Epidermal melanocyte (primary cell): Measurements from ENCODE around the gene MT1B.

Source experiments
- DNase-seq: peaks from one replicate; pipeline ENCODE4 v3.0.0; 2011; ENCODE audit warnings: low spot score; ENCODE audit not compliant: insufficient read length

Gene MT1B

DNA sequence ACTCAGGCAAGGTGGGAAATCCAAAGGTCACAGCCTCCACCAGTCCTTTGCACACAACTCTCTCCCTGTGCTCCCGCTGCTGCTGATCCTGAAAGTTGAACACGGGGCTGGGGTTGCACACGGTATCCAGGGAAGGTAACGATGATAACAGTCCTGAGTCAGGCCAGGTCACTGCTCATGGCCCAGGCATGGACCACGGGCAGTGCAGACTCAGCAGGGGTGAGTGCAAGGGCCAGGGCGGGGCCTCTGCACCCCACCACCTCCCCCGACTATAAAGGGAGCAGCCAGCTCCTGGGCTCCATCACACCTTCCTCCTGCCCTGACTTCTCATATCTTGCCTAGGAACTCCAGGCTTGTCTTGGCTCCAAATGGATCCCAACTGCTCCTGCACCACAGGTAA, at the start of gene MT1B:
MT1B (plus strand) TSS at position 301 of the 400 bp plus-strand sequence; CDS start at position 369, 68 bp downstream.
- no peak for DNase-seq

DNA sequence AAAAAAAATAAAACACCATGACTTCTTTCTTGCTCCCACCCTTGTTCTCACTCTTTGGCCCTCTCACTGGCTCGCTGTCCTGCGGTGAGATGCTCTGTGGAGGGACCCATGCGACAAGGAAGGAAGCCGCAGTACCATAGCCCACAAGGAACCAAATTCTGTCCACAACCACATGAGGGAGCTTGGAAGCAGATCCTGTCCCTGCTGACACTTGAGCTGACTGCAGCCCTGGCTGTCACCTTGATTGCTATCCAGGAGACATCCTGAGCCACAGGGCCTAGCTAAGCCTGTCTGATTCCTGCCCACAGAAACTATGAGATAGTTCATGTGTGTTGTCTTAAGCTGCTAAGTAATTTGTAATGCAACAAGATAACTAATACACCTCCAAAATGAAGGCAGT, 48.1 kb upstream of the MT1B start:
- DNase-seq = no peak

DNA sequence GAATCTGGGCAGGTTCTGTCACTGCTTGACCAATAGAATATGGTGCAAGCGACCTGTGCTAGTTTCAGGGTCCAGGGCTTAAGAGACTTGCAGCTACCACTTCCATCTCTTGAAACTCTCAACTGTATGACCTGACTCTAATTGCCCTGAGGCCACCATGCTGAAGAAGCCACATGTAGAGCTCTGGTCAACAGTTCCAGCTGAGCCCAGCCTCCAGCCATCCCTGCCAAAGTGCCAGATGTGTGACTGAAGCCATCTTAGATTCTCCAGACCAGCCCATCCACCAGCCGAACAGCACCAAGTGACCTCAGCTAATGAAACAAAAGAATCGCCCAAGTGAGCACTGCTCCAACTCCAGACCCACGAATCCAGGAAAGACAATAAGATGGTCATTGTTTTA, 46.7 kb upstream of the MT1B start:
- DNase-seq = no peak

DNA sequence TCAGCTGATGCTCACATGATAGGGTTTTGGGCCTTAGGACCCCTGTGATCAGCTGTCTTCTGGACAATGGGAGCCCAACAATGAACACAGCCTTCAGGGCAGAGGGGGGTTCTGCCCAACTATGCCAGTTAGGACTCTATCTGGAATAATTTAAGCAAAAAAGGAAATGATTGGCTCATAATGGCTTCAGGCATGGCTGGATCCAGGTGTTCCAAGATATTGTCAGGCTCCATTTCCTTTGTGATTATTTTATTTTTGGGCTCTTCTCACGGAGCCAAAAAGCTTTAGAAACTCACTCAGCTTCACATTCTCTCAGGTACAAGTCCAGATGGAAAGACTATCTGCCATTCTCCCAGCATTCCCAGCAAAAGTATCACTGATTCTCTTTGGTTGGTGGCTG, 46.2 kb upstream of the MT1B start:
- no peak for DNase-seq

DNA sequence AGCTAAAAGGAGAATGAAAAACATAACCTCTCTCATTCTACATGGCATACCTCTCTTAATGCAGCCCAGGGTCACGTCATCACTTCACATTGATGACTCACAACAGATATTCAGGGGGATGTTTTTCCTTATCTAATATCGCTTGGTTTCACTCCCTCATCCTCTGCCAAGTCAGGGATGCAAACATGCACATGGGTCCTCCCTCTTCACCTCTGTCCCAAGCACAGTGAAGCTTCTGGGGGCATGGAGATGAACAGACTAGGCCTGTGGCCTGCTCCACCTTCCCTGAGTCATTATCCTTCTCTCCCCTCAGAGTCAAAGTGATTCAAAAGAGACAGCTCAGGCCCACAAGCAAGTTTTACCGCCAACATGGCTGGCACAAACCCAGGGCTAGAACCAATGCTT, 45.6 kb upstream of the MT1B start:
- DNase-seq = no peak

DNA sequence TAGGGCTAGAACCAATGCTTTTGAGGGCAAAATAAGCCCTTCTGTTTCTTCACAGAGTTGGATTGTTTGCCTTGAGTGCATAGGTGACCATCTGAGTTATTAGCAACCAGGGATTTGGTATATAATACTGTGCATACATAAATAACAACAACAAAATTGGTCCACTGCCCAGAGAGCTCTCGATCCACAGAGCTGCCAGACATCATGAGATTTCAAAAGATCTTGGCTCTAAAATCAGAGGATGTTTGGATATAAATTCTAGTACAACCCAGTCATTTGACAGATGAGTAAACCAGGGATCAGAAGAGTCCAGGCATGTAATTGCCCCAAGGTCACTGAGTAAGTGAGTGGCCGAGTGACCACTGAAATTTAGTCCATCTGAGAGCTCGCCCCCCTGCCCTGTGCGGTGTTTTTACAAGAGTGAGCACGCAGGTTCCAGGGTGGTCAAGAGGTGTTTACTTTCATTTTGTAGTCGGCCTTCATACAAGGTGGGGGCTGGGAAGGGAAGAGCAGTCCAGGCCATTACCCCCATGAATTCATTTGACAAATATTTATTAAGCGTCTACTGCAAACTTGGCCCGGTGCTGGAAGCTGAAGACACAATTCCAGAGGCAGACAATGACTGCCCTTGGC, 45.1 kb upstream of the MT1B start:
- DNase-seq = no peak

DNA sequence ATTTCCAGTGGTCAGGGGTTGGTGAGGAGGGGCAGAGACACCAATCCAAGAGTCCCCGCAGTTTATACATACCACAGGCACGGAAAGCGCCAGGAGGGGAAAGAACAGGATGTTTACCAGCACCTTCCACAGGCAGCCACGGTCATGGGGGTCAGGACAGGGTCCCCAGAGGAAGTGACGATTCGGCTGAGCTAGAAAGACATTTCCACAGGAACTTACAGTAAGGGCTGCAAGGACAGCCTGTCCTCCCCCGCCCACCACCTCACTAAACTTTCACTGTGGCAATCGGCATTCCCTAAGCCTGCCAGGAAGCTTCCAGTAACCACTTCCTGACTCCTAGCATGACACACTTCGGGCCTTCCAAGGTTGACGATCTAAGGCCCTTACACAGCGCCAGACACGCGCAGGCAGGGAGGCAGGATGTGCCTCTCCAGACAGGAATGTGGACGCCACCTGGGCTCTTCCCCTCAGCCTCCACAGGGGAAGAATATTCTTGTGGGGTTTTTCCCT, 44.5 kb upstream of the MT1B start:
- peak; percentile 54 for DNase-seq

DNA sequence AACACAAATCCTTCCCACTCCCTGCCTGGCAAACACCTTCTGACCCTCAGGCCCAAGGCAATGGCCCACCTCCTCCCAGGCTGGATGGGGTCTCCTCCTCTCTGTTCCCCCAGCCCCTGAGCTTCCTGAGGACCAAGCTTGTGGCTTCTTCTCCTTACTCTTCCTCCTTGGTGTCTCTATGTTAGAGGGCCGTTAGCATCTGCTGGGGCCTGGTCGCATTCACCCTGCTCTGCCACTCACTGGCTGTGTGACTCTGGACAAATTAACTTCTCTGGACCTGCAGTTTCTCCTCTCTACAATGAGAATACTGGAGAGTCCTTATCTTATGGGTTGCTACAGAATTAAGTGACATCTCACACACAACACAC, 44.0 kb upstream of the MT1B start:
- DNase-seq = no peak

DNA sequence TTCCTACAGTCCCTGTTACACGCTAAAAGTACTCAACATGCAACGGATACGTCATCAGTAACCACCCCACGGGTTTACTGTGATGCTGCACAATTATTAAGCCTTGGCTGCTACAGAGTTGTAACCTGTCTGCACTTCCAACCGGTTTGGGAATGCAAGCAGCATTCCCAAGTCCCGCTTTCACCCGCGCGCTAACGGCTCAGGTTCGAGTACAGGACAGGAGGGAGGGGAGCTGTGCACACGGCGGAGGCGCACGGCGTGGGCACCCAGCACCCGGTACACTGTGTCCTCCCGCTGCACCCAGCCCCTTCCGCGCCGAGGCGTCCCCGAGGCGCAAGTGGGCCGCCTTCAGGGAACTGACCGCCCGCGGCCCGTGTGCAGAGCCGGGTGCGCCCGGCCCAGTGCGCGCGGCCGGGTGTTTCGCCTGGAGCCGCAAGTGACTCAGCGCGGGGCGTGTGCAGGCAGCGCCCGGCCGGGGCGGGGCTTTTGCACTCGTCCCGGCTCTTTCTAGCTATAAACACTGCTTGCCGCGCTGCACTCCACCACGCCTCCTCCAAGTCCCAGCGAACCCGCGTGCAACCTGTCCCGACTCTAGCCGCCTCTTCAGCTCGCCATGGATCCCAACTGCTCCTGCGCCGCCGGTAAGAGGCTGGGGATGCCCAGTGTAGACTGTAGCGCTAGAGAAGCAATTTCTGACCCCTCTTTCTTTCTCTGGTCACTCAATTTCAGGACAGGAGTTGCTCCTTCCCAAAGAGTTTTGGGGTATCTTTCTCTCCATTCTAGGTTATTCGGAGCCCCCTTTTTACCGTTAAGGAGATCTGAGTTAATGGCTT, 43.4 kb upstream of the MT1B start, which contains the start of gene MT2A:
MT2A (plus strand) TSS at position 542 of the 833 bp plus-strand sequence; CDS start at position 614, 72 bp downstream.
- peak; percentile 85 for DNase-seq

DNA sequence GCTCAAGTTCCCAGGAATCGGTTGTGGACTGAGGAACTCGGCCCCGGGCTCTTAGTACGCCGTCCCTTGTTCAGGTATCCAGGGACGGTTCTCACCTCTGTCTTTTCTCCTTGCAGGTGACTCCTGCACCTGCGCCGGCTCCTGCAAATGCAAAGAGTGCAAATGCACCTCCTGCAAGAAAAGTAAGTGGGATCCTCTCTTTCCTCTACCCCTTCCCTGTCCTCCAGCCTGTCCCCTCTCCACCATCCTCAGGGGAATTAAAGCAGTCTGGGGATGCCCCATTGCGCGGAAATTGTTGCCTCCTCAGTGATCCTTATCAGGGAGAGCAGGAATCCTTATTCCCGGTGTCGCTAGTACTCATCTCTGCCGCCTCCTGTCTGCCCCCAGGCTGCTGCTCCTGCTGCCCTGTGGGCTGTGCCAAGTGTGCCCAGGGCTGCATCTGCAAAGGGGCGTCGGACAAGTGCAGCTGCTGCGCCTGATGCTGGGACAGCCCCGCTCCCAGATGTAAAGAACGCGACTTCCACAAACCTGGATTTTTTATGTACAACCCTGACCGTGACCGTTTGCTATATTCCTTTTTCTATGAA, 42.7 kb upstream of the MT1B start:
- DNase-seq = no peak

DNA sequence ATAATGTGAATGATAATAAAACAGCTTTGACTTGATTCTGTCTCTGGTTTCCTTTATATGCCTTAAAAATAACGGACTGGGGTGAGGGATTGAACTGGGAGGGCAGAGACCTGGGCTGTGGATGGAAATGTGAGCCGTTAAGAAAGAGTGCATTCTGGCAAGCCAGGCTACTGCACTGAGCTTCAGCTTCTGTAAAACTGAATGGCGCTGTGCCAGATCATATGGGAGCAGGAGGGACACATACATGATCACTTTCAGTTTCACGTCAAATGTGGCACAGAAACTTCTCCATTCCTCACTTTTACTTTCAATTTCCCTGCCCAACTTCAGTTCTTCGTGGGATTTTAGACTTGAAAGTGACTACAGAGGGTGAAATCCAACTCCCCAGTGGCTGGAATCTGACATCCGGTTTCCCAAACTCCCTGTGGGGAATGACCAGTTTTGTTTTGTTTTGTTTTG, 42.2 kb upstream of the MT1B start:
- peak; percentile 66 for DNase-seq

DNA sequence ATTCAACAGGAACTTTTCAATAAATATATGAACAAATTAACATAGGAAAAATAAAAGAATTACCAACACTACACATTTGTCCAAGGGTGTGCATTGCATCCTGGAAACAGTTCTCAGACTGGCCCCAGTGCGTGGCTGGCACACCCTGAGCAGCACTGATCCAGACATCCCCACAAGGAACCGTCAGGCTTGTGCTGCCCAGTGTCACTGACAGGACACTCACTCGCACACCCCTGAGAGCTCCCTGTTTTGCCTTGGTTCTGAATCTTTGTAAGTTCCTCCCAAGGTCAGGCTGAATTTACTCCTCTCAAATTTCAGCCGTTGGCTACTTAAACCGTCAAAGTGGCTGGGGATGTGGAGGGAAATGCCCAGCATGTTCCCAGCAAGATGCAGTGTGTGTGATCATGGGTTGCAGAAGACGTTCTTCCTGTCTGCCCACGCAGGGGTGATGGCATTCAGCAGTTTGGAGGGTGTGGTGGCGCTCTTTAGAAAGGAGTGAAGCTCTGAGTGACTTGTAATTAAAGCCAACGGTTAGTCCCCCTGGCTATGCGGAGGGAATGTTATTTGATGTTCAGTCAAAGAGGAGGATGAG, 41.6 kb upstream of the MT1B start:
- no peak for DNase-seq

DNA sequence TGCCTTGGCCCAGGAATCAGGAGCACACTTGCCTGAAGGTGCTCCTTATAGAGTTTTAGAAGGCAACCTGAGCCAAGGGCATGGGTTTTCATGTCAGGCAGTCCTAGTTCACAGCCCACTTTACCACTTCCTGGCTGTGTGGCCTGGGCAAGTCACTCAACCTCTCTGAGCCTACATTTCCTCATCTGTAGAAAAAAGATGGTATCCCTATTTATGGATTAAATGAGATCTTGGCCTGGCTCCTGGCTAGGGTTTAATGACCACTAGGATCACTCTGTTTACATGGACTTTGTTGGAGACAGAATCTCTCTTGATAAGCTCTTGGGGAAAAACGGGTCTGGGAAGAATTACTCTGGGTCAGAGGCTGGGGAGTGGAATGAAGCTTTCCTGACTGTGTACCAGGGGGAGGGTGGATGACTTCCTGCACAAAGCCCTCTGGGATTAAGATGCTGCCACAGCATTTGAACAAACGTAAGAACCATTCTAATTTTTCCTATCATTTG, 41.0 kb upstream of the MT1B start:
- no peak for DNase-seq

DNA sequence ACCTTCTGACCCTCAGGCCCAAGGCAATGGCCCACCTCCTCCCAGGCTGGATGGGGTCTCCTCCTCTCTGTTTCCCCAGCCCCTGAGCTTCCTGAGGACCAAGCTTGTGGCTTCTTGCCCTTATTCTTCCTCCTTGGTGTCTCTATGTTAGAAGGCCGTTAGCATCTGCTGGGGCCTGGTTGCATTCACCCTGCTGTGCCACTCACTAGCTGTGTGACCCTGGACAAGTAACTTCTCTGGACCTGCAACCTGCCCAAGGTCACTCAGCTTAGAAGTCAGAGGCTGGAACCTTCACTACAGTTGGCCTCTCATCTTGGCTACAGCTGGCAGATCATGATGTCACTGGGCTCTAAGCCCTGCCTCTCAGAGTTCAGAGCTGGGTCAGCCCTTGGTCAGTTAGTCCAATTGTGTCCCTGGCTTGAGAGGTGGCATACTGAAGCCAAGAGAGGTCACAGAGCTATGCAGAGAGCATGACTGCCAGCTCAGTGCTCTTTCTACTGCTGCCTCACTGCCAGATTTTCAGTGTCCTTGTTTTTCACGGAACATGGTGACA, 40.3 kb upstream of the MT1B start:
- DNase-seq = no peak

DNA sequence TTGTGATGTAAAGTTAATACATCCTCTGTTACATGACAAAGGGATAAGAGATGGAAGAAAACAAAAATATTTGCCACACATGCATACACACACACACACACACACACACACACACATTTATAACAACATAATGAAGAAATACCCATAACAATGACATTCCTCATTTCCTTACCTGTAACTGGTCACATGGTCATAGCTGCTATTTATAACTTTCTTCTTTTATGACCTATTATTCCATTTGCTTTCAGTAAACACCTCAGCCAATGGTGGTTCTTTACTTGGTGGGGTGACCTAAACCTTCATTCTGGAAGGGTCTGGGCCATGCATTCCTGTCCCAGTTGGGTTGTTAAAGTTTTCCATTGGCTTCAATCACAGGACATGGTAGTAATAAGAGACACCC, 38.0 kb upstream of the MT1B start:
- DNase-seq = no peak

DNA sequence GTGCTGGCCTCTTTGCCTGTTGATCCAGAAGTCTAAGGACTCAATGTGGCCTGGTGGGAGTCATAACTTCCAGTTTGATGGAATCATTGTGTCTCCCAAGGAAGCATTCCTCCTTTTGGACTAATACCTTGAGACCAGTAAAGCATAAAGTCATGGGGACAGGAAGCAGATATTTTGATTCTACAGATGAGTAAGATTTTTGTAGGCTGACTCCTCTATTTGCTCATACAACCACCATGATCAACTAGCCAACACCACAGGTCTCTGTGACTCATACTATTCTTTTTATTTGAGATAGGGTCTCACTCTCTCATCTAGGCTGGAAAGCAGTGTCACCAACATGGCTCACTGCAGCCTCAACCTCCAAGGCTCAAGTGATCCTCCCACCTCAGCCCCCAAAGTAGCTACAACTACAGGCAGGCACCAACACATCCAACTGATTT, 37.1 kb upstream of the MT1B start:
- no peak for DNase-seq

DNA sequence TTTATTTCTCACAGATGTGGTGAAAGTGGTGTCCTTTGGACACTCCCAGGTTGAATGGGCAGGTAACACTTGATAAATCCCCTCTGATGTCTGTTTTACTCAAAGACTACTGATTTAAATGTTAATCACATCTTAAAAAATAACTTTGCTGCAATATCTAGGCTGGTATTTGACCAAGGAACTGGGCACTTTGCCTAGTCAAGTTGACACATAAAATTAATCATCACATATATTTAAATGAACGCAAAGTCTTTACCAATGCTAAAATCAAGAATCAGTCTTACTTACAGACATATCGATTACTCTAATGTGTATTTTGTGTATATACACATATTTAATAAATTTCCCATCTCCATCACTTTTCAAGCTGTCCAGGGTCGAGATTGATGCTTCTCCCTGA, 36.3 kb upstream of the MT1B start:
- DNase-seq = no peak

DNA sequence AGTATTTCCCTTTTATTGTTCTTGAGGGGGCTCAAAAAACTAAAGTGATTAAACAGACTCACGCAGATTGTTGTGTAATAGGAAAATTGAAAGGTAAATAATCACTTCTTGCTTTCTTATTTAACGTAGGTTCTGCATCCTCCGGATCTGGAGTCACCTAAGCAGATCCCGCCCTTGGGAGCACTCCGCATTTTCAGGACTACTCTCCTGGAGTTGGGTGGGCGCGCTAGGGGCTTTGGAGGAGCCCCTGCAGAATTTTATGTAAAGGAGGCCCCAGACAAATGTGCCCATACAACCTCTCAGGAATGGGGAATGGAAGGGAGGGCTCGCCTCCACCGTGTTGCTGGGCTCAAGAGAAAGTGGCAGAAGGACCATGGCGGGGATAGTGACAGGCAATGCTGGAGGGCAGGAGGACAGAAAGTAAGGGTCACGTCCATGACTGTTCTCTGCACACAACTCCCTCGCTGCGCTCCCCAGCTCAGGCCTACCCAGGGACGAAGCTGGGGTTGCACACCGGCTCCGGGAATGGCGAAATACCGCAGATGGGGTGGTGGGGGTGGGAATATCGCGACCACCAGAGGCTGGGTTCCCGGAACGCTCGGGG, 35.0 kb upstream of the MT1B start:
- no peak for DNase-seq

DNA sequence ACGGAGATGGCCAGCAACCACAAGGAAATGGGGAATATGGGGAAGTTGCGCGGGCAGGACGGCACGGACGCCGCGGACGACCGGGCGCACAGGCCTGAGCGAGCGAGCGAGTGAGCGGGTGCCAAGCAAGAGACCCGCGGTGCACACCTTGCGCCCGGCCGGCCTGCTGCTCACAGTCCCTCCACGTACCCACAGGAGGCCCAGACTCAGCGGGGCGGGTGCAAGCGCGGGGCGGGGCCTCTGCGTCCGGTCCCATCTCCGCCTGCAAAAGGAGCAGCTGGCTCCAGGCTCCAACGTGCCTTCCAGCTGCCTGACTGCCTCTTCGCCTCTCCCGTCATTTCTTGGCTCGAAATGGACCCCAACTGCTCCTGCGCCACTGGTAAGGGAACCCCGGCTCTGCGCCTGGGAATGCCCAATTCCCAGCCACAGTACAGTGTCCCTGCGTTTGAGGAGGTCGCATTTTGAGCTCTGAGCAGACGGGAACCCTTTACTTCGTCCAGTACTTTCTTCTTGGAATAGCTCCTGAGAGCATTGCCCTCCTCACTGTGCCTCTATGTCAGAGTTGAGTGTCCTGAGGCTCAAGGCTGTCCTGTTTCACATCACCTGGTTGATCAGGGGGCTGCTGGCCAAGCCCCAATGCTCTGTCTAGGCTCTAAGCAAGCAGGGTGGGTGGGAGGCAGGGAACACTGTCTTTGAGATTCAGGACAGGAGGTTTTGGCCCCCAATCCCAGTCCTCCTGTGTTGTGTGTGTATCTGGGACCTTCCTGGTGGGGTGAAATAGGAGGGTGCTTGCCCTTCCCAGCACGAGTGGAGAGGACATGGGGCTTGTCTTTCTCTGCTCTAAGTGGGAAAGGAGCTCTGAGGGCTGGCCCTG, 34.2 kb upstream of the MT1B start:
- no peak for DNase-seq

DNA sequence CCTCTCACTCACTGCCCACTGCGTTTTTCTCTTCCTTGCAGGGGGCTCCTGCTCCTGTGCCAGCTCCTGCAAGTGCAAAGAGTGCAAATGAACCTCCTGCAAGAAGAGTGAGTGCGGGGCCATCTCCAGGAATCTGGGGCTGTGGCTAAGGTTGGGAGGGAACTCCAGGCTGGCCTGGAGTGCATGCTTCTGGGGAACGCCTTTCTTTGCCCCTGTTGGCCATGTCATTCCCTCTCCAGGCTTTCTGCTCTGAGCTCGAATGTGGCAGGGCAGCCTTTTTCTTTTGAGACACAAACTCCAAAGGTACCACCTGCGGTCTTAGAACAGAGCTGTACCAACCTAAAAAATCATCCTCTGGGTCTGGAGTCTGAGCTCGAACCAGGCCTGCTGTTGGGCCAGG, 33.5 kb upstream of the MT1B start:
- no peak for DNase-seq
